HEK293T (cell line): ENCODE data around the gene OR1M1.

Source experiments
- CTCF ChIA-PET: fragments of 350-600 bp; formaldehyde crosslinking; extraction: SDS; loops from one replicate; lab custom pipeline; 2021; ENCODE audit warnings: antibody characterized with exemption, inconsistent platforms; lab: Yijun Ruan, JAX
- POLR2A ChIA-PET: fragments of 350-600 bp; formaldehyde crosslinking; extraction: SDS; loops from one replicate; lab custom pipeline; 2020; ENCODE audit warnings: antibody characterized with exemption, inconsistent platforms; lab: Yijun Ruan, JAX
- DNase-seq: peaks from one replicate; pipeline ENCODE4 v3.0.0; 2012; ENCODE audit warnings: mixed read lengths; ENCODE audit errors: extremely low spot score
- ARNT ChIP-seq: fragments of 450-650 bp; IDR thresholded peaks from 2 replicates; pipeline ENCODE4 v1.6.1; 2017; ENCODE audit warnings: mild to moderate bottlenecking
- BHLHE40 ChIP-seq: fragments of 450-650 bp; IDR thresholded peaks from 2 replicates; pipeline ENCODE4 v1.6.1; 2016; ENCODE audit warnings: mild to moderate bottlenecking, moderate library complexity, borderline replicate concordance
- CTBP1 ChIP-seq: fragments of 450-650 bp; IDR thresholded peaks from 2 replicates; pipeline ENCODE4 v1.6.1; 2016; ENCODE audit warnings: borderline replicate concordance
- ELF4 ChIP-seq: fragments of 450-650 bp; IDR thresholded peaks from 2 replicates; pipeline ENCODE4 v1.6.1; 2017; ENCODE audit warnings: antibody characterized with exemption
- FOXA1 ChIP-seq: fragments of 450-650 bp; IDR thresholded peaks from 2 replicates; pipeline ENCODE4 v1.6.1; 2016; ENCODE audit warnings: mild to moderate bottlenecking
- FOXK2 ChIP-seq: fragments of 450-650 bp; IDR thresholded peaks from 2 replicates; pipeline ENCODE4 v1.6.1; 2016; ENCODE audit warnings: mild to moderate bottlenecking
- FOXM1 ChIP-seq: fragments of 450-650 bp; IDR thresholded peaks from 2 replicates; pipeline ENCODE4 v1.6.1; 2017; ENCODE audit warnings: mild to moderate bottlenecking, borderline replicate concordance
- HDGF ChIP-seq: fragments of 450-650 bp; IDR thresholded peaks from 2 replicates; pipeline ENCODE4 v1.6.1; 2017; ENCODE audit warnings: antibody characterized with exemption, borderline replicate concordance
- L3MBTL2 ChIP-seq: fragments of 450-650 bp; conservative IDR thresholded peaks from 2 replicates; pipeline ENCODE4 v1.6.1; 2016; ENCODE audit warnings: mild to moderate bottlenecking
- LEF1 ChIP-seq: fragments of 450-650 bp; IDR thresholded peaks from 2 replicates; pipeline ENCODE4 v1.6.1; 2017; ENCODE audit warnings: mild to moderate bottlenecking, borderline replicate concordance
- NFRKB ChIP-seq: fragments of 450-650 bp; IDR thresholded peaks from 2 replicates; pipeline ENCODE4 v1.6.1; 2016; ENCODE audit warnings: mild to moderate bottlenecking, moderate library complexity
- PKNOX1 ChIP-seq: fragments of 450-650 bp; IDR thresholded peaks from 2 replicates; pipeline ENCODE4 v1.6.1; 2016
- SP1 ChIP-seq: fragments of 450-650 bp; IDR thresholded peaks from 2 replicates; pipeline ENCODE4 v1.6.1; 2017
- SUZ12 ChIP-seq: fragments of 450-650 bp; IDR thresholded peaks from 2 replicates; pipeline ENCODE4 v1.6.1; 2016; ENCODE audit warnings: mild to moderate bottlenecking
- TARDBP ChIP-seq: fragments of 450-650 bp; IDR thresholded peaks from 2 replicates; pipeline ENCODE4 v1.6.1; 2016
- ZNF384 ChIP-seq: fragments of 450-650 bp; IDR thresholded peaks from 2 replicates; pipeline ENCODE4 v1.6.1; 2016

Gene OR1M1

DNA sequence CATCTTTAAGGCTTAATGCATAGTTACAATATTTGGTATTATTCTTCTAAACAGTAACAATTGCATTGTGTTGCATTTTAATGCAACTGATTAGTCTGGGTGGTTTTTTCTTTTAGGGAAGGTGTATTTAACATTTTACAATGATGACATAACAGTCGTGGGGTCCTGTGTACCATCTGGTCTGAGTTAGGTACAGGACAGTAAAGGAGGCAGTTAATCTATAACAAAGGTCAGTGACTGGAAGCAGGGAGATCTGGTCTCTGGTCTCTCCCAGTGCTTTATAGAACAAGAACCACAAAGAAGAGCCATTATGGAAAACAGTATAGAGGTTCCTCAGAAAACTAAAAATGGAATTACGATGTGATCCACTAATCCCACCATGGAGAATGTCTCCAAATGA is 23.1 kb downstream of the OR1M1 start:
- ChIA-PET CTCF (no interaction called here), POLR2A (no interaction called here)
- no peak for DNase-seq
- TF ChIP-seq FOXK2 (no peak), ELF4 (no peak), CTBP1 (no peak), L3MBTL2 (no peak), LEF1 (no peak), PKNOX1 (no peak), SUZ12 (no peak), NFRKB (no peak), FOXM1 (no peak), ARNT (no peak), FOXA1 (no peak), HDGF (no peak), TARDBP (no peak), ZNF384 (no peak)

- ChIA-PET CTCF (no interaction called here), POLR2A (no interaction called here)
- no peak for DNase-seq
- no peak for TF ChIP-seq FOXK2
- TF ChIP-seq ARNT = no peak
- TF ChIP-seq ZNF384 = no peak
Measured at GRCh38 chr19:9115307-9115813, 28.5 kb downstream of the OR1M1 start, which contains the start of gene OR7G1. OR7G1 (minus strand) TSS chr19:9115763; CDS start chr19:9115763, 0 bp downstream.

DNA sequence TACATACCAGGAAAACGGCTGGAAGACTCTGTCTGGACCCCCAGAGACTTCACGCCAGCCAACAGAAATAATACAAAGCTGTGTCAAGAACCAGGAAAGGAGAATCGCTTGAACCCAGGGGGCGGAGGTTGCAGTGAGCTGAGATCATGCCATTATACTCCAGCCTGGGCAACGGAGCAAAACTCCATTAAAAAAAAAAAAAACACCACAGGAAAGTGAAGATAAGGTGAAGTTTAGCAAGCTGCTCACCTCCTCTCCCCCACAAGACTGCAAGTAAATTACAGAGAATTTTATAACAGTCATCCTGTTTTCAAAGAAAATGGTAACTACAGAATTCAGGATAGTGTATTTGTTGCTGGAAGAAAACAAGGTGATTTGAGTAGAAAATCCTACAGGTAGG is 29.7 kb downstream of the OR1M1 start:
- TF ChIP-seq BHLHE40 (no peak), LEF1 (no peak), FOXK2 (no peak)
- ChIA-PET CTCF (no interaction called here), POLR2A (interaction anchor here (0.6 kb wide), 1 partner anchor 560 kb away, joined by 4 read pairs; no protein-coding TSS in a partner anchor)
- DNase-seq = no peak

DNA sequence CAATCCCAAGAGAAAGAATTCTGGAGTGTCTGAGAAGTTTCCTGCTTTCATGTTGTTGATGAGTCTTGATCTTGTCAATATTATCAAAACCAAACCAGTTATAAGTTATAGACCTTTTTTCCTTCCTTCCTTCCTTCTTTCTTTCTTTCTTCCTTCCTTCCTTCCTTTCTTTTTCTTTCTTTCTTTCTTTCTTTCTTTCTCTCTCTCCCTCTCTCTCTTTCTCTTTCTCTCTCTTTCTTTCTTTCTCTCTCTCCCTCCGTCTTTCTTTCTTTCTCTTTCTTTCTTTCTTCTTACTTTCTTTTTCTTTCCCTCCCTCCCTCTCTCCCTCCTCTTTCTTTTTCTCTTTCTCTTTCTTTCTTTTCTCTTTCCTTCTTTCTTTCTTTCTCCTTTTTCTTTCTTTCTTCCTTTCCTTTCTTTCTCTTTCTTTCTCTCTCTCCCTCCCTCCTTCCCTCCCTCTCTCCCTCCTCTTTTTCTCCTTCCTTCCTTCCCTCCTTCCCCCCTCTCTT is 40.1 kb downstream of the OR1M1 start, which contains the start of gene OR7G3:
Gene OR7G3, minus strand, starts transcription at position 51 of the 506 bp plus-strand sequence. Its CDS starts 0 bp downstream, at position 51.
- no peak for DNase-seq
- CTCF ChIA-PET = no interaction called here
- POLR2A ChIA-PET = no interaction called here
- no peak for TF ChIP-seq FOXK2
- TF ChIP-seq FOXM1 = no peak
- TF ChIP-seq L3MBTL2 = no peak
- TF ChIP-seq PKNOX1 = no peak
- no peak for TF ChIP-seq ZNF384
- no peak for TF ChIP-seq BHLHE40
- no peak for TF ChIP-seq TARDBP
- TF ChIP-seq ELF4 = no peak
- TF ChIP-seq NFRKB = no peak
- TF ChIP-seq ARNT = no peak
- TF ChIP-seq HDGF = no peak
- TF ChIP-seq FOXA1 = no peak
- no peak for TF ChIP-seq LEF1
- no peak for TF ChIP-seq SUZ12
- no peak for TF ChIP-seq CTBP1
- TF ChIP-seq SP1 = no peak

- ChIA-PET POLR2A (no interaction called here), CTCF (no interaction called here)
- no peak for DNase-seq
- no peak for TF ChIP-seq CTBP1
- TF ChIP-seq ARNT = no peak
- TF ChIP-seq NFRKB = no peak
- no peak for TF ChIP-seq L3MBTL2
- no peak for TF ChIP-seq LEF1
- TF ChIP-seq FOXA1 = no peak
- TF ChIP-seq SP1 = no peak
- TF ChIP-seq FOXM1 = no peak
- no peak for TF ChIP-seq HDGF
- TF ChIP-seq TARDBP = no peak
- no peak for TF ChIP-seq ZNF384
- no peak for TF ChIP-seq PKNOX1
- TF ChIP-seq BHLHE40 = no peak
Measured at GRCh38 chr19:9128171-9128570, 41.3 kb downstream of the OR1M1 start.

DNA sequence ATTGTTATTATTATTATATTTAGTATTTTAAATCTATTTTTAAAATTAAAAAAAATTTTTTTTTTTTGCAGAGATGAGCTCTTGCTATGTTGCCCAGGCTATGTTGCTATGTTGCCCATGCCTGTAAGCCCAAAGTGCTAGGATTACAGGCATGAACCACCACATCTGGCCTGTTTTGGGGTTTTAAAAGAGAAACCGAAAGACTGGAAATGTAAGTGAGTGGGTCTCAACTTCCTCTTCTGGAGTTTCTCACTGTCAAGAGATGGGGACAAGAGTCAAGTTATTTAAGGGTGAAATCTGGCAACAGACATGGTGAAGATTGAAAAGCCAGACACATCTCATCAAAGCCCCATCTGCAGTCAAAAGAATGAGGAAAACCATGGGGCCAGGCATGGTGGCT is 44.1 kb downstream of the OR1M1 start:
- POLR2A ChIA-PET = no interaction called here
- CTCF ChIA-PET = no interaction called here
- no peak for DNase-seq
- TF ChIP-seq ZNF384 = no peak
- no peak for TF ChIP-seq FOXK2
- no peak for TF ChIP-seq ARNT
- no peak for TF ChIP-seq TARDBP
- no peak for TF ChIP-seq CTBP1
- TF ChIP-seq LEF1 = no peak
- TF ChIP-seq FOXM1 = no peak
- TF ChIP-seq PKNOX1 = no peak
- TF ChIP-seq SUZ12 = no peak
- no peak for TF ChIP-seq NFRKB
- no peak for TF ChIP-seq ELF4
